HG03469 (cell line): Measurements from ENCODE around the gene LILRB1.
"Not testable (repeated sequence)": the region's sequence is repeated elsewhere in the genome, so short reads cannot be mapped to it uniquely, and the experiment has no call there.

Experiments
- ATAC-seq: cut with Tn5 transposase; IDR thresholded peaks from one replicate; pipeline ENCODE4 v1.9.1; 2021; ENCODE audit warnings: mild to moderate bottlenecking, moderate library complexity, moderate number of reproducible peaks; ENCODE audit not compliant: unreplicated experiment

Gene LILRB1

DNA sequence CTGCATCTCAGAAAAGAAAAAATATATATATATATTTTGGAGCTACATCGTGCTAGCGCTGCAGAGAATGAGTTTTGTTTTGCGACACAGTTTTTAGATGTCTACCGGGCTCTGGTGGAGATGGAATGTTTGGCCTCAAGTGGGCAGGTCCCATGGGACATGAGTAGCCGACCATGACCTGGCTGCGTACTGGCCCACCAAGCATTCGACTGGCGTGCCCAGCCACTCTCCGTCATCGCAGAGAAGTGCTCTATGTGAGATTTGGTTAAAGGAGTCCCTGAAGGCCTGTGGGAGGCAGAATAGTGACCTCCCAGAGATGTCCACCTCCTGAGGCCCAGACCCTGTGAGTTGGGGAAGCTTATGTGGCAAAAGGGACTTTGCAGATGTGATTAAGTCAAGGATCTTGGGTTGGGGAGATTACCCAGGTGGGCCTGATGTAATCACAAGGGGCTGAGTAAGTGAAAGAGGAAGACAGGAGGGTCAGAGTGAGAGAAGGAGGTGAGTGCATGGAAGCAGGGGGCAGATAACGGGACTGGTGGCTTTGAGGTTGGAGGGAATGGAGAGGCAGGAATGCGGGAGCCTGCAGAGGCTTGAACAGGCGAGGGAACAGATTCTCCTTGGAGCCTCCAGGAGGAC is 31.7 kb downstream of the LILRB1 start:
- ATAC-seq: no peak

DNA sequence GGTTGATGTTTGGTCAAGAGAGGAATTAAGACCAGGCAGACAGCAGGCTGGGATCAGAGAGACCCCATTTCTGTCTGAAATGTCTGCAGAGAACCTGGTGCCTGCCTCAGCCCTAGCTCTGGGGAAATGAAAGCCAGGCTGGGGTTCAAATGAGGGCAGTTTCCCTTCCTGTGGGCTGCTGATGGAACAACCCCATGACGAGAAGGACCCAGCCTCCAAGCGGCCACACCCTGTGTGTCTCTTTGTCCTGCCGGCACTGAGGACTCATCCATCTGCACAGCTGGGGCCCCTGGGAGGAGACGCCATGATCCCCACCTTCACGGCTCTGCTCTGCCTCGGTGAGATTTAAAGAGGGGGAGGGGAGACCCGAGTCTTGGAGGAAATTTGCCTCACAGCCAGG is 32.4 kb downstream of the LILRB1 start, which contains the start of gene LILRB4:
TSS of gene LILRB4 (plus strand) at position 256 of the 400 bp plus-strand sequence. CDS start at position 305, 49 bp downstream.
- no peak for ATAC-seq

DNA sequence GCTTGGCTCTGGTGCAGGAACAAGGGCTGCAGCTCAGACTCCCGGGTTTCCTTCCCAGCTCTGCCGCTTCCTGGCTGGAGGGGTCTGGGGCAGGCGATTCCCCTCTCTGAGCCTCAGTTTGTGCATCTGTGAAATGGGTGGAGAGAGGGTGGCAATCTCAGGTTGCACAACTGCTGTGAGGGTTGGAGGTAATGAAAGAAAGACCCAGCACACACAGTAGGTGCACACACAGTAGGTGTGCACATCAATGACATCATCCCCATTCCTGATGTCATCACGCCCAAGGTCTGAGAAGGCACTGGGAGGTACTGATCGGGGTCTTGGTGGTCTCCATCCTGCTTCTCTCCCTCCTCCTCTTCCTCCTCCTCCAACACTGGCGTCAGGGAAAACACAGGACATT is 35.2 kb downstream of the LILRB1 start:
- ATAC-seq: no peak

DNA sequence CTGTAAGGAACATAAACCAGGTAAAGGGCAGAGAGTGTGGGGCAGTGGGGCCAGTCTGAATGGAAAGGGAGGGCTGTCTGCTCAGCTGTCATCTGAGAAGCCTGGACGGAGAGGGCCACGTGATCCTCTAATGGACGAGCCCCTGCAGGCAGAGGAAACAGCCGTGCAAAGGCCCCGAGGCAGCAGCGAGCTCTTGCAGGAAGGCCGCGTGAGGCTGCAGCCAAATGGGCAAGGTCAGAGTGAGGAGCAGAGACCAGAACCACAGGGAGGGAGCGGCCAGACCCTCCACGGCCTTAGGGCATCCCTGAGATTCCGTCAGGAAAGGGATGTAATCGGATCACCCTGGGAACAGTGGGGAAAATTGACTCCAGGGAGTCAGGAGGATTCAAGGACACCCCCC is 36.9 kb downstream of the LILRB1 start:
- no peak for ATAC-seq

DNA sequence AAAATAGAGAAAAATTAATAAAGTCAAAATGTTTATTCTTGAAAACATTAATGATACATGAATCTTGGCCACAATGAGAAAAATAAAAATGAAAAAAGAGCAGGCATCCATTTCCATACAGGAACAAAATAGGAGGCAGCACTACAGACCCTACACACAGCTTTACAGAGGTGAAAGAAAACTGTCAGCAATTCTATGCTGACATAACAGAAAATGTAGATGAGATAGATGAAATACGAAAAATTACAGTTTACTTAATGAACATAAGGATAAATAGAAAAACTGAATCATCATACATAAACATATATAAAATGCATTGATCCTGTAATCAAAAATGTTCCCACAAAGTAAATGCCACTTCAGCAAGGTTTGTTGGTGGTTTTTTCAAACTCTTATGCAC is 38.1 kb downstream of the LILRB1 start:
- no peak for ATAC-seq

DNA sequence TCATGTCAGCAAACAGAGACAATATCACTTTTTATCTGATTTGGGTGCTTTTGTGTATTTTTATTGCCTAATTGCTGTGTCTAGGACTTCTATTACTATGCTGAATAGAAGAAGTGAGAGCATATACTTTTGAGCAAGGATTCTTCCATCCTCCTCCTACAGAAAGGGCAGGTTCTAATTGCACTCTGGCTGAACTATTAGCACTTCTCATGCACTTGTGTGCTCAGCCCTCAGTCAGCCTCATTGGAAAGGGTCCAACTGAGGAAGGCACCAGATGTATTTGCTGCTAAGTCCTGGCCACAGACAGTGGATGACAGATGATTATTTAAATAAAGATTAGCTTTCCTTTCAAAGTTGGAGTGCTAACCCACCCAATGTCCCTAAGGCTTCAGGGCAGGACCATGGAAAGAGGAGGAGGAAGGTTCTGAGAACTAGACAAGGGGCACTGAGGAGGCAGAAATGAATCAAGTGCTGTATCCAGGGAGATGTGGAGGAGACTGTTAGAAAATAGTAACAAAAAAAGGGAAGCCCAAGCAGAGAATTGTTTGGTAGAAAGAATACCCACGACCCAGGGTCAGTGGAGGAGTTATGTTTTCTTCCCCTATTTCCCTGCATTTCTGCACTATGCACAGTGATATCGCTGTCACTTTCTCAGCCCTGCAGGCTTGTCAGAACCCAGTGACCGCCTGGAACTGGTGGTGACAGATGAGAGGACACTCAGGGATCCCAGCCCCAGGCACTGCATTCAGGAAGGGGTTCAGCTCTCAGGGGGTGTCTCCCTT is 40.5 kb downstream of the LILRB1 start:
- ATAC-seq: no peak

DNA sequence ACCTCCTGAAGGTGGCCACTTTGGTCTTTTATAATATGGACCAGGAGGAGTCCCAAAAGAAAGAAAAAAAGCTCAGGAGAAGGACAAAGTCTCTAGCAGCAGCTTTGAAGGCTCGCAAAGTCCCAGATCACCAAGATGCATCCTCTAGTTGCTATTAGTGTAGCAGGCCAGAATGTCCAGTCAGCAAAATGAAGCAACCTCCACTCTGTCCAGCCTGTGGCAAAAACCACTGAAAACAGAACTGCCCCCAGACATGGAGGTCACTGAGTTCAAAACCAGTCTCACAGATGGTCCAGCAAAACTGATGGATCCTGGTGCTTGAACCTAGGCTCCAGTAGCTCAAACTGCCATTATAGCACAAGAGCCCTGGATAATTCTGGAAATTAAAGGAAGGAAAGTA is 42.9 kb downstream of the LILRB1 start:
- no peak for ATAC-seq

DNA sequence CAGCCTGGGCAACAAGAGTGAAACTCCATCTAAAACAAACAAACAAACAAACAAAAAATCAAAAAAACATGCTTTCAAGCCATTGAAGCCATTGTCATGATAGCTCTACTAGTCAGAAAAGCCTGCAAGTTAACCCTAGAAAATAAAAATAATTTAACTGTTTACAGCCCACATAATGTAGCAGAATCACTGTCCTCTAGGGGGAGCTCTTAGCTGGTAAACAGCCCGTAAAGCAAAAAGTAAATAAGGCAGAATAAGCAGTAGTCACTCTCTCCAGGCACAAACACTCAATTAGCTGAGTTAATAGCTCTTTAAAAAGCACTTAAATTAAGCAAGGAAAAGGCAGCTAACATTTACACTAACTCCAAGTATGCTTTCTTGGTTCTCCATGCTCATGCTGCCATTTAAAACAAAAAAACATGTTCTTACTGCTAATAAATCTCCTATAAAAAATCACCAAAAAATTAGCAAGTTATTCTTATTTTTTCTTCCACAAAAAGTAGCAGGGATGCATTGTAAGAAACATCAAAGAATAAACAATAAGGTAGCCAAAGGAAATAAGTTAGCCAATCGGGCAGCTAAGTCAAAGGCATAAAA is 43.8 kb downstream of the LILRB1 start:
- ATAC-seq: no peak

DNA sequence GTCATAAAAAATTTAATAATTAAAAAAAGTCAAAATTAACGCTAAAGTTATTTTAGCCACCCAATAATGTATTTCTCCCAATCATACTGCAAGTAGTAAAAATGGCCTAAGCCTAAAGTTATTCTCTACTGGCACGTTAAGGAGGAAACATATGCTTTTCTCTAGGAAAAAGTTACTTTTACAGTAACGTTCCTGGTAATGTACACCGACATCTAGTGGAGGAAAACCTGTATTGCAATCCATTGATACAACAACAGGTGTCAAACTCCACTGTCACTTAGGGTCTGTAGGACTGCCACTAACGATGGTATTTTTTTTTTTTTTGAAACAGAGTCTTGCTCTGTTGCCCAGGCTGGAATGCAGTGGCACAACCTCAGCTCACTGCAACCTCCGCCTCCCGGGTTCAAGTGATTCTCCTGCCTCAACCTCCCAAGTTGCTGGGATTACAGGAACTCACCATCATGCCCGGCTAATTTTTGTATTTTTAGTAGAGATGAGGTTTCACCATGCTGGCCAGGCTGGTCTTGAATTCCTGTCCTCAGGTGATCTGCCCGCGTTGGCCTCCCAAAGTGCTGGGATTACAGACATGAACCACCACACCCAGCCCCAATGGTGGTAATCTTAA is 46.0 kb downstream of the LILRB1 start:
- not testable (repeated sequence) for ATAC-seq

DNA sequence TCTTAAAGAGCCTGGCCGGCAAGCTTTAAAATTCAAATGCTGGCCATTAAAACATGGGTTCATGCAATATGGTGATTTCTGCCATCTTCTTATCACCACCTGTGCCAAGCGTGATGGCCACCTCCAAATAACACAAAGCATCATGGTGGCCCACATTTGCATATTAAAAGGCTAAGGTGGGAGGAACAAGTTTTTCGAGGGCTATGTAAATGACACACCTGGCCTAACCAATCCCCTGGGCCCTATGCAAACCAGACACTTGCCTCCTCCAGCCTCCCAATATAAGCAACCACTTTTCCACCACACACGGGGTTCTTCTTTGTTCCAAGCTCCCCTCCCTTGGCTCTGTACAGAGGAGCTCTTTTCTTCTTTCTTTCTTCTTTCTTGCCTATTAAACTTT is 46.9 kb downstream of the LILRB1 start:
- ATAC-seq: no peak

DNA sequence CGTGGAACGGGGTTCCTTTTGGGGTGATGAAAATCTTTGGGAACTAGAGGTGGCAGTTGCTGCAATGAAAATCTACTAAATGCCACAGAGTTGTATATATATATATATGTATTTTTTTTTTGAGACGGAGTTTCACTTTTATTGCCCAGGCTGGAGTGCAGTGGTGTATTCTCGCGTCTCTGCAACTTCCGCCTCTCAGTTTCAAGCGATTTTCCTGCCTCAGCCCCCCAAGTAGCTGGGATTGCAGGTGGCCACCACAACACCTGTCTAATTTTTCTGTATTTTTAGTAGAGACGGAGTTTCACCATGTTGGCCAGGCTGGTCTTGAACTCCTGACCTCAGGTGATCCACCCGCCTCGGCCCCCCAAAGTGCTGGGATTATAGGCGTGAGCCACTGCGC is 51.3 kb downstream of the LILRB1 start:
- not testable (repeated sequence) for ATAC-seq

DNA sequence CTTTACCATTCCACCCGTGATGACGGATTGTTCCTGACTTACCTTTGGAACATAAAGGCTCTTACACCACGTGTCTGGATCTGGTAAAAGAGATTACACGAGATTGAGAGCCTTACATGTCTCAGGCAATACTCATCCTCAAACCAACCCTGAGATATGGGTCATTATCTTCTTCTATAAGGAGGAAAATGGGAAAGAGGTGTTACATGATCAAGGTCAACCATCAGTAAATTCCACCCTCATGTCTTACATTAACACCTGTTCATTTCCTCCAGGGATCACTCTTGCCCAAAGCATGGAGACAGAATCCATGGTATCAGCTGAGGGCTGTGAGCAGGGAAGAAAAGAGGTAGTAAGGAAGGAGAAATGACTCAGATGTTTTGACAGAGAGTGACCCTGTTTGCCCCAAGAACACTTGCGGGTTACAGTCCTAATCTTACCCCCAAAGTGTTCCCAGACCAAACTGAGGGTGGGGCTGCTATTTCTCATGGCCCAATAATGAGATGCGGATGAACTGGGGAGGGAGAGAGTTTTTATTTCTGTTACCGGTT is 52.1 kb downstream of the LILRB1 start:
- ATAC-seq: no peak

DNA sequence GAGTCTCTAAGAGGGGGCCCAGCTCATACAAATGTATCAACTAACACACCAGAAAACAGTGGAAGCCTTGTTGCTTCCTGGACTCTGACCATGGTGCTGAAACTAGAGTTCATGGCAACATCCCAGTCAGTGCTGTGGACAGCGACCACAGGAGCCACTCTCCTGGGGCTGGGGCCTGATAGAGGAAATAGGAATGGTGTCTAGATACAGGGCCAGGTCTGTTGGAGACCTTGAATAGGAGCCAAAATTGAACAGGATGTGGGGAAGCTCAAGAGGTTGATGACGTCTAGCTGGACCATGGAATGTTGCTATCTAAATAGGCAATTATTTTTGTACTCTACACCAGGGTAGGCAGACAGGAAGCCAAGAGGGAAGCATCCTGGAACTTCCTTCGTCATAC is 54.2 kb downstream of the LILRB1 start:
- no peak for ATAC-seq
